GM12892 (cell line): ENCODE measurements around the gene FARP1.

Experiments
- DNase-seq: peaks from one replicate; pipeline ENCODE4 v3.0.0; 2011; ENCODE audit not compliant: insufficient read length
- FAIRE-seq: peaks from 2 replicates; lab custom pipeline; 2011; peaks lifted over from hg19 to GRCh38; lab: Jason Lieb, UNC
- POLR2A ChIP-seq: IDR thresholded peaks from 2 replicates; pipeline ENCODE4 v1.6.1; 2011; ENCODE audit warnings: low read depth, low read length, control low read depth
- POLR2AphosphoS5 ChIP-seq: IDR thresholded peaks from 2 replicates; pipeline ENCODE4 v1.6.1; 2011; ENCODE audit warnings: low read depth, low read length, control low read depth
- TAF1 ChIP-seq: IDR thresholded peaks from 2 replicates; pipeline ENCODE4 v1.6.1; 2011; ENCODE audit warnings: low read depth, mild to moderate bottlenecking, control low read depth, low read length, borderline replicate concordance

FARP1 gene

GRCh38 chr13:98317573-98318171 is 174.8 kb downstream of the FARP1 start:
- TF ChIP-seq TAF1 (no peak), POLR2A (no peak), POLR2AphosphoS5 (no peak)

GRCh38 chr13:98318263-98318878 is 175.5 kb downstream of the FARP1 start:
- no peak for FAIRE-seq

More at GRCh38 chr13:98317573-98318171, 174.8 kb downstream of the FARP1 start:
- no peak for DNase-seq
- no peak for FAIRE-seq

GRCh38 chr13:98320561-98321105 is 177.7 kb downstream of the FARP1 start:
- DNase-seq (no peak), FAIRE-seq (no peak)
- TF ChIP-seq POLR2A (no peak), POLR2AphosphoS5 (no peak), TAF1 (no peak)

More at GRCh38 chr13:98318263-98318878, 175.5 kb downstream of the FARP1 start:
- no peak for TF ChIP-seq TAF1
- TF ChIP-seq POLR2A, result no peak
- TF ChIP-seq POLR2AphosphoS5, result no peak
- DNase-seq, result no peak

GRCh38 chr13:98321395-98321794 is 178.5 kb downstream of the FARP1 start:
- DNase-seq, result no peak
- no peak for FAIRE-seq
- TF ChIP-seq TAF1 (no peak), POLR2A (no peak), POLR2AphosphoS5 (no peak)

GRCh38 chr13:98322091-98322718 is 179.3 kb downstream of the FARP1 start:
- no peak for FAIRE-seq
- DNase-seq, result no peak
- TF ChIP-seq POLR2AphosphoS5 (no peak), POLR2A (no peak), TAF1 (no peak)

- no peak for DNase-seq
- TF ChIP-seq POLR2A (no peak), POLR2AphosphoS5 (no peak), TAF1 (no peak)
- FAIRE-seq, result no peak
Measured at GRCh38 chr13:98324105-98324504, 181.2 kb downstream of the FARP1 start.

GRCh38 chr13:98325724-98326123 is 182.8 kb downstream of the FARP1 start:
- TF ChIP-seq POLR2A (no peak), TAF1 (no peak), POLR2AphosphoS5 (no peak)
- FAIRE-seq, result no peak
- DNase-seq, result no peak

GRCh38 chr13:98326291-98326690 is 183.4 kb downstream of the FARP1 start:
- no peak for TF ChIP-seq POLR2A
- TF ChIP-seq POLR2AphosphoS5, result no peak
- TF ChIP-seq TAF1, result no peak

GRCh38 chr13:98327371-98328270 is 184.7 kb downstream of the FARP1 start:
- no peak for TF ChIP-seq TAF1
- TF ChIP-seq POLR2AphosphoS5, result no peak
- TF ChIP-seq POLR2A, result no peak
- FAIRE-seq (no peak), DNase-seq (no peak)

More at GRCh38 chr13:98326291-98326690, 183.4 kb downstream of the FARP1 start:
- DNase-seq (no peak), FAIRE-seq (no peak)

- DNase-seq (no peak), FAIRE-seq (no peak)
- TF ChIP-seq TAF1, result no peak
- no peak for TF ChIP-seq POLR2A
- no peak for TF ChIP-seq POLR2AphosphoS5
Measured at GRCh38 chr13:98328511-98328910, 185.6 kb downstream of the FARP1 start.

- no peak for TF ChIP-seq TAF1
- TF ChIP-seq POLR2A, result no peak
- no peak for TF ChIP-seq POLR2AphosphoS5
- no peak for DNase-seq
- FAIRE-seq, result no peak
Measured at GRCh38 chr13:98332222-98332621, 189.3 kb downstream of the FARP1 start.
